COLO668 (cell line): ENCODE measurements around the gene PTPRR.

ENCODE experiments used
- DNase-seq: peaks from one replicate; lab custom pipeline; 2025; ENCODE audit not compliant: unreplicated experiment; lab: John Stamatoyannopoulos, UW

PTPRR gene

DNA sequence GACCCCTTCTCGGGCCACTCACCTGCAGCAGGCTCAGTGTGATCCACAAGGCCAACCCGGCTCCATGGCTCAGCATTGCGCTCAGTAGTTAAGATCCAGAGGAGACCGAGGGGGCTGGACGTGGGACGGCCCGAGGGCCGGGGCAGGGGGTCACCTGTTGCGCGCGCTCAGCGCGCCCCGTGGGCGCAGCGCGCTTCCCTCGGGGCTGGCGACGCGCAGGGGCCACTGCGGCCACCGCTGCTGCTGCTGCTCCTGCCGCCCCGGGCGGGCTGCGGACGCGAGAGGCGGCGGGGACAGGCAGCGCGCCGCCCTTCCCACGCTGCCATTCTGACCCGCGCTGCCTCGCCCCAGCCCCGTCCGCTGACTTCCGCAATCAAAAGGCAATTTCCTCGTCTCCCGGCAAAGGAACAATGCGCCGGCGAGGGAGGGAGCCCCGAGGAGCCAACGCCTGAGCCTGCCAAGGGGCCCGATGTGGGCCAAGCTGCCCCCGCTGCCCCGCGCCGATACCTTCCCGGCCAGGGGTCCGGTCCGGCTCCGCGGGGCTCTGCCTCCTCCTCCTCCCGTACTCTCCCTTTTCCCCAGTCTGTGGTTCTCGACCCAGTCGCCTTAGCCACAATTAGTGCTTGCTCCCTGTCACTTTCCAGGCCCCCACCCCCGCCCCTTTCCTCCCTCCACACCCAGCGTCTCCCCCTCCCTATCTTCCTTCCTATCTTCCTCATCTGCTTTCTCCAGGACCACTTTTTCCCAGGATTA, 310.6 kb downstream of the PTPRR start:
- DNase-seq = peak; percentile 78

DNA sequence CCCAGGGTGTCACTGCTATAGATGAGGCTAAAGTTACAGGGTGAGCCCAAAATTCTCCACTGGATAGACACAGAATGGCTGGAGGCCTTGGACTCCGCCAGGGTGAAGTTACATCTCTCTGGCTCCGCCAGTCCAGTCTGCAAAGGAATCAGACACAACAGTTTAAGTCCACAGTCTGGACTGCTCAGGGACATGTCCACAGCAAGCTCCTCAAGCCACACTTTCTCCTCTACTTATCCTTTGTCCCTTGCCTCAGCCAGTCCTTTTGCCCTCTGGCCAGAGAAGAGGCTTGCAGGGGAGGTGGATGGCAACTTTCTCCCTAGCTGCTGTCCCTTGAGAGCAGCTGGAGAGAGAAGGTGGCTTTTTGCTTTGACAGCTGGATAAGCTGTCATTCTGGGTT, 311.3 kb downstream of the PTPRR start:
- no peak for DNase-seq

DNA sequence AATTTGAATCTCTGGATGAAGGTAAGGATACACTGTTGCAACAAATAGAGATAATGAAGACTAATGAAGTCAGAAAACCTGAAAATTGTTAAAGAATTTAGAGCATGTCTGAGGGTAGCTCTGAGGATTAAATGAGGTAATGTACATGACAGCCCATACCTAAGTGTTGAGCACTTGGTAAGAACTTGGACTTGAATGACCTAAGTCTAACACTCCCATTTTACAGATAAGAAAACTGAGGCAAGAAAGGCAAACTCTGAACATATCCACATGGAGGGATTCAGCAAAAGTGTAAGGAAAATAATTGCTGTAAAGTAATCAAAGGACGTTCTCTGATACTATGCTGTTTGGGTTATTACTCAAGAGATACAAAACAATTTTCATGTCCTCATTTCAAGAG, 312.4 kb downstream of the PTPRR start:
- DNase-seq = no peak

DNA sequence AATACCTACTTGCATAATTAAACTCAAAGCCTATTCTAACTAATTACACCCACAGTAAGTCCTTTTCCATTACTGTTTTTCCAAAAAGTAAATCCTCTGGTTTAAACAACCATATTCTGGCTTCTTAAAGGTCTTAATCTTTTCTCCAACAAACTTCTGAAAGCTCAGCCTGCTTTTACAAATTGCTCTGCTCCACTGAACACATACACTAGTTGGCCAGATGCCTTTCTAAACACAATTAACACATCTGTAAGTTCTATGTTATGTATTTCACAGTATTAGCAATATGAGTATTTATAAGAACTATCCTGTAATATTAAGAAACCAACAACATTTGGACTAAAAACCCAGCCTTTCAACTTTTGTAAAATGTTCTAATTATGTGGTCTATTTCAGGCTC, 313.4 kb downstream of the PTPRR start:
- DNase-seq = no peak

DNA sequence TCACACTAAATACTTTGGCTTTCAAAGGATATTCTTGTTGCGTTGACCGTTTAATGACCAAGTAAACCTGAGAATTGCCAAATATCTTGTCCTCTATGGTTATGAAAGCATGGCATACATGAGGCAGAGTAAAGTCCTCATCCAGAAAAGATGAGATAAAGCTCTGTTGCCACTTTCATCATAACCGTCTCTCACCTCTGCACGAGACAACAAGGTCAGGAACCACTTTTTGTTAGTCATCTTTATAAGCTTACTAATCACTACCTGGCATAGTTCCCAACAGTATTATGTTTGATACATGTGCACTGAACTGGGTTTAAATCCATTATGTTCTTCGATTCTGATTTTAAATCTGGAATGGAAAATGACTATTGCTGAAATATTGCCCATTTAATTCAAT, 314.6 kb downstream of the PTPRR start:
- no peak for DNase-seq

DNA sequence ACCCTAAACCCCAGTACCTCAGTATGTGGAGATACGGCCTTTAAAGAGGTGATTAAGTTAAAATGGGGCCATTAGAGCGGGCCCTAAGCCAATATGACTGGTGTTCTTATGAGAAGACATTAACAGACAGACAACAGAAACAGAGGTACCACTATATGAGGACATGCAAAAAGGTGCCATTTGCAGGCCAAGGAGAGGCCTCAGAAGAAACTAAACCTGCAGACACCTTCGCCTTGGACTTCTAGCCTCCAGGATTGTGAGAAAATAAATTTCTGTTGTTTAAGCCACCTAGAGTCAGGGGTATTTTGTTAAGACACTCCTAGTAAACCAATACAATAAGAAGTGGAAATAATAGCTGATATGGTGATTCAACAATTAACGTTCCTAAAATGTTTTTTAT, 315.9 kb downstream of the PTPRR start:
- DNase-seq = no peak

DNA sequence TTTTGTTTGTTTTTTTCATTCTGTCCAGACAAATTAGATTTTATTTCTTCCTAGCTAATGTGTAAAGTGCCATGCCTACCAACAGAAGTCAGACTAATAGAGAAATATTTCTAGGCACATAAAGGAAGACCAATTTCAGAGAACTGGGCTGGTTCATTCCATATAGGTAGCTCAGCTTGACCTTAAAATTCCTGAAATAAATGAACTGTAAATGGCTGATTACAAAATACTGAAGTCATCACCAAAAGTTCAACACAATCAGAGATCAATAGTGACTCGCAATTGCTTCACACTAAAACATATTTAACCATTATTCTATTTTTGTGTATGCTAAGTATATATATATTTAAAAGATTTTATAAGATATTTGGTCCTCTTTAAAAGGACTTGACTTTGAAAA, 317.5 kb downstream of the PTPRR start:
- no peak for DNase-seq

DNA sequence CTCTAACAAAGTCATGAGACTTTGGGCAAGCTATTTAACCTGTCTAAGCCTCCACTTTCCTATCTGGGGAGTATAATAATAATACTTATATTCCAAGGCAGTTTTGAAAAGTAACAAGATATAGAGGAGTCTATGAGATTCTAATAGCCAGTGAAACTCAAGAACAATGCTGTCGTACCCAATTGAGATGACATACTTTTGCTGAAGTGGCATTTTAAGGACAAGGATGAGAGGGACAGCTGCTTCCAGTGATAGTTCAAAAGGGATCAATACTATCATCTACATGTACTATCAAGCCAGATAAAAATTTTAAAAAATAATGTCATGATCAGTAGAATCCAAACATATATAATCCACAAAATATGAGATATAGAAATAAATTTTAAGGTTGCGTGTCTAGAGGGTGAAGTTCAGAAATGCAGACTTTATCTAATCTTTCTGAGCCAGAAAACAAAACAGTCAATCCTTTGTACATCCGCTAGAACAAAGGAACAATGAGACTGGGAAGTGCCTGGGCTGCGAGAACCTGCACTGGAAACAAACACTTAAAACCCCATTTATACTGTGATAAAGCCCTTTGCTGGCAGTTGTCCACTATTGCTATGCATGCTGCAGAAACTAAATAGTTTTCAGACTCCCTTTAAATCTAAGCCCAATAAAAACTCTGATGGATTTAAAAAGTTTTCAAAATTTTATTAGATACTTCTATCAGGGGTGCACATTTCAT, 321.9 kb downstream of the PTPRR start:
- DNase-seq = peak; percentile 42

DNA sequence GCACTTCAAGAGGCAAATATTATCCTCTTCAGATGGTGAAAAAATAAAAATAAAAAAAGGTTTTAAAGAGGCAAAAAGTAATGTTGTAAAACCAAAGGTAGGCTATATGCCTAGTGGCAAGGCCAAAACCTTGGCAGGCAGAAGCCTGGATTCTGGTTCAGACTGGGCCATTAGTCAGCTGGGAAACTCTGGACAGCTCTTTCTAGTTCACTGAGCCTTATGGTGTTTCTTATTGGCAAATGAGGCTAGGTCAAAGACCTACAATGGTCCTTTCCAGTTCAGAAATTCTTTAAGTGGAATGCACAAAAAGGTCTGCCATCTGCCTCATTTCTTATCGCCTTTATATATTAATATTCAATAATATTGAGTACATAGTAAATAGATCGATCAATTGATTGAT, 327.9 kb downstream of the PTPRR start:
- DNase-seq = no peak

DNA sequence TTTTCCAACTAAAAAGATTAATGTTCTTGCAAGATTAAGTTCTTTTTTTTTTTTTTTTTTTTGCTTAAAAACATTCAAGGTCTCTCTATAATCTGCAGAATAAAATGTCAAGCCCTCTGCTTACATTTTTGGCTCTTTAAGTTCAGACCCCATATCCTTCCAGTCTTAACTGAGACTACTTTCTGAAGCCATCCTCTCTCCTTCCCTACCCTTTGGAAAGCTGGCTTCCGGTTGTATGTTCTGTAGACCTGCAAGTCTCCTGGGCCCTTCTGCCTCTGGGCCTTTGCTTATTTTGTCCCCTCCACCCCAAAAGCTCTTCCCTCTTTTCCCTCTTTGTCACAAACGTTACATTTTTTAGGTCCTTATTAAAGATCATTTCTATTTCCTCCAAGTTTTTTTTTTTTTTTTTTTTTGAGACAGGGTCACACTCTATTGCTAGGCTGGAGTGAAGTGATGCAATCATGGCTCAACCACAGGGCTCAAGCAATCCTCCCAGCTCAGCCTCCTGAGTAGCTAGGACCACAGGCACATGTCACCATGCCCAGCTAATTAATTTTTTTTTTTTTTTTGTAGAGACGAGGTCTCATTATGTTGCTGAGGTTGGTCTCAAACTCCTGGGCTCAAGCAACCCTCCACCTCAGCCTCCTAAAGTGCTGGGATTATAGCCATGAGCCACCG, 329.9 kb downstream of the PTPRR start:
- no peak for DNase-seq

DNA sequence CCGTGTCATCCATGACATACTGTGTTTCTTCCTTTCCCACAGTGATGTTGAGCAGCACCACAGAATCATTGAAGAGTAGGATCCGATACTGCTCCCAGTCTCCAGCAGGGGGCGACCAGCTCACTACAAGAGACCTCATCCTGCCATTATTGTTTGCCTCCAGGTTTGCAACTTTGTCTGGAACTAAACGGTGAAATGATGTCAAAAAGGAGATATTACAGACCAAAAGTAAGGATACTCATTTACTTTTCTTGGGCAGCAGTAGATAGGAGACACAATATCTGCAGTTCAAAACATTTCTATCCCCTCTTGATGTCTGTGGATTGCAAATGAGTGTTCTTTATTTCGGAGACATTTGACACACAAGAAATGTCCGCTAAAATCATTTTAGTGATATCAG, 330.5 kb downstream of the PTPRR start:
- peak; percentile 76 for DNase-seq
